ENCODE data around the gene RHOA. TPM values are rescaled to one million over a fixed set of nuclear protein-coding genes. Genes with fewer than 3 reads are reported as not detected.
A peak's percentile ranks its signal among the peaks of the same experiment; 100 is the strongest.

The RHOA gene
- 100 to 1,000 TPM; 380 to 521 (median 480) TPM for total RNA-seq

GRCh38 chr3:49411968-49412631 is at the start of gene RHOA, which contains the start of gene TCTA:
RHOA (minus strand) TSS chr3:49411976; CDS start chr3:49375589, 36,387 bp downstream.
TCTA (plus strand) TSS chr3:49412423; CDS start chr3:49412427, 4 bp downstream.
- TF ChIP-seq POLR2AphosphoS5 (IDR thresholded peaks at IDR 0.05): peak; percentile 100
- TF ChIP-seq EP300 (IDR thresholded peaks at IDR 0.05): no peak
- TF ChIP-seq POLR2A (IDR thresholded peaks at IDR 0.05; ENCODE audit: low read depth): peak; percentile 95
- TF ChIP-seq, protein P1, sequence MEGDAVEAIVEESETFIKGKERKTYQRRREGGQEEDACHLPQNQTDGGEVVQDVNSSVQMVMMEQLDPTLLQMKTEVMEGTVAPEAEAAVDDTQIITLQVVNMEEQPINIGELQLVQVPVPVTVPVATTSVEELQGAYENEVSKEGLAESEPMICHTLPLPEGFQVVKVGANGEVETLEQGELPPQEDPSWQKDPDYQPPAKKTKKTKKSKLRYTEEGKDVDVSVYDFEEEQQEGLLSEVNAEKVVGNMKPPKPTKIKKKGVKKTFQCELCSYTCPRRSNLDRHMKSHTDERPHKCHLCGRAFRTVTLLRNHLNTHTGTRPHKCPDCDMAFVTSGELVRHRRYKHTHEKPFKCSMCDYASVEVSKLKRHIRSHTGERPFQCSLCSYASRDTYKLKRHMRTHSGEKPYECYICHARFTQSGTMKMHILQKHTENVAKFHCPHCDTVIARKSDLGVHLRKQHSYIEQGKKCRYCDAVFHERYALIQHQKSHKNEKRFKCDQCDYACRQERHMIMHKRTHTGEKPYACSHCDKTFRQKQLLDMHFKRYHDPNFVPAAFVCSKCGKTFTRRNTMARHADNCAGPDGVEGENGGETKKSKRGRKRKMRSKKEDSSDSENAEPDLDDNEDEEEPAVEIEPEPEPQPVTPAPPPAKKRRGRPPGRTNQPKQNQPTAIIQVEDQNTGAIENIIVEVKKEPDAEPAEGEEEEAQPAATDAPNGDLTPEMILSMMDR (IDR thresholded peaks at IDR 0.05): no peak
- Histone ChIP-seq H3K9me3 (no peaks in the 10 kb centered on the region), H3K27ac (replicated peaks in 1 of 4) (peak within 1 kb of the TSS; percentile 96 to 100 (median 98)), H3K4me3 (peak within 1 kb of the TSS; percentile 74 to 98 (median 90)), H3K4me1 (peaks cover 59 to 76% (median 72%) of the 10 kb centered on the region in 4 donors), H3K36me3 (peaks cover 2 to 31% (median 27%) of the 10 kb centered on the region in 4 donors), H3K27me3 (no peaks in the 10 kb centered on the region)
- intact Hi-C loops (cut with DNase I): loop anchor here (1.0 to 5.0 kb wide), 2 partner anchors 55 to 72 kb away; partner anchors contain the start of genes GPX1 and USP4
- DNase-seq (ENCODE audit: extremely low spot score): peak; percentile 100
- WGBS: 0% methylated on average over 16 of the region's 62 CpGs

- 77% methylated on average over 4 of the region's 4 CpGs for WGBS
- intact Hi-C loops (cut with DNase I): no loop called here
- DNase-seq (ENCODE audit: extremely low spot score): no peak
- H3K27ac ChIP-seq (replicated peaks in 1 of 4): no peak overlapping the region
- H3K27me3 ChIP-seq: no peaks in the 10 kb centered on the region
- H3K9me3 ChIP-seq: no peaks in the 10 kb centered on the region
- peaks cover 8 to 26% (median 12%) of the 10 kb centered on the region in 4 donors for H3K4me1 ChIP-seq
- no peak for TF ChIP-seq EP300 (IDR thresholded peaks at IDR 0.05)
- TF ChIP-seq, protein P1 (IDR thresholded peaks at IDR 0.05): no peak
- TF ChIP-seq POLR2AphosphoS5 (IDR thresholded peaks at IDR 0.05): no peak
- TF ChIP-seq POLR2A (IDR thresholded peaks at IDR 0.05; ENCODE audit: low read depth): no peak
- H3K4me3 ChIP-seq: no peak overlapping the region
- H3K36me3 ChIP-seq: no peaks in the 10 kb centered on the region
These were observed 49.2 kb upstream of the RHOA start for GRCh38 chr3:49460956-49461355.

DNA sequence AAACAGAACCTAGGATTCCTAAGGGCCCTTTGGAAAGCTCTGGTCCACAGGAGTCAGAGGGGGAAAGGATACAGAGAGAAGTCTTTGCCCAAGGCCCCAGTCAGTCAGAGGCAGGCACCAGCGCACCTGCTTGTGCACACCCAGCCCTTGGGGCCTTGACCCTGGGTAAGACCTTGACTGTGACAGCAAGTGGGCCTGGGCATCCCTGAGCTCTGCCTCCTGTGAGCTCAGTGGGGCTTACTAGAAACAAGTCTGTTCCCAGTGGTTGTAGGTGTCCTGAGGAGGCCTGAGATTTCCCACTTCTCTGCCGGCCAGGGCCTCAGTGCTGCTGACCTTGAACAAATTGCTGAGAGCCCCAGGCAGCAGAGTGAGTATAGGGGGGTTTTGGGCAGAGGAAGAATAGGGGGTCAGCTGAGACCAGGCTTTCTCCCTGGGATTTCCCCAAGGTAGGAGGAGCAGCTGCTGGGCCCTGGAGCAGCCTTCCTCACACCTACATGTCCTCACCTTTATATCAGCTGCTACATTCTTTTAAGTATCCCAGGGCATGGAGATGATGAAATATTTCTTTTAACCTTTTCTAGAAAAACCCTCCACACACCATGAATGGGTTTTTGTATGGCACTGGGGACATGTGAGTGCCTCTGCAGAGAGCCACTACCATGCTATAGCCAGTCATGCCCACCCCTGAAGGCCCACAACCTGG is 48.6 kb upstream of the RHOA start:
- Histone ChIP-seq H3K27me3 (no peaks in the 10 kb centered on the region), H3K4me3 (no peak overlapping the region), H3K27ac (replicated peaks in 1 of 4) (no peak overlapping the region), H3K4me1 (peaks cover 10 to 22% (median 10%) of the 10 kb centered on the region in 4 donors), H3K9me3 (no peaks in the 10 kb centered on the region), H3K36me3 (no peaks in the 10 kb centered on the region)
- WGBS: 100% methylated on average over 1 of the region's 2 CpGs
- intact Hi-C loops (cut with DNase I): no loop called here
- no peak for DNase-seq (ENCODE audit: extremely low spot score)
- TF ChIP-seq, protein P1 (IDR thresholded peaks at IDR 0.05): no peak
- TF ChIP-seq POLR2A (IDR thresholded peaks at IDR 0.05; ENCODE audit: low read depth): no peak
- no peak for TF ChIP-seq EP300 (IDR thresholded peaks at IDR 0.05)
- TF ChIP-seq POLR2AphosphoS5 (IDR thresholded peaks at IDR 0.05): no peak

DNA sequence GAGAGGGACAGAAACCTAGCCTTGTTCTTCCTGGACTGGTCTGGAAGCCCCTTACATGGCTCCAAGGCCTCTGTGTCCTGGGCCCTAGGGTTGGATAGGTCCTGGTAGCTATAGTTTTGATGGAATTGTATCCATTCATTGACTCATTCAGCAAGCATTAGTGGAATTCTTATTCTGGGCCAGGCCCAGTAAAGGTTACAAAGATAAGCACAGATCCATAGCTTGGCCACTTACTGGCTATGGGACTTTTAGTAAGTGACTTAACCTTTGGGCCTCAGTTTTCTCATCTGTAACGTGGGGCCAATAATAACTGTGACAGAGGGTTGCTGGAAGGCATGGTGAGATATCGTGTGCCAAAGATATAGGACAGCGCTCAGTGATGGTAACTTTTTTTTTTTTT is 44.7 kb upstream of the RHOA start:
- no peaks in the 10 kb centered on the region for H3K36me3 ChIP-seq
- TF ChIP-seq, protein P1 (IDR thresholded peaks at IDR 0.05): no peak
- TF ChIP-seq EP300 (IDR thresholded peaks at IDR 0.05): no peak
- TF ChIP-seq POLR2AphosphoS5 (IDR thresholded peaks at IDR 0.05): no peak
- no peak for TF ChIP-seq POLR2A (IDR thresholded peaks at IDR 0.05; ENCODE audit: low read depth)
- WGBS: no CpG with 5 or more reads among the region's 3 CpGs
- H3K4me3 ChIP-seq: no peak overlapping the region
- H3K27ac ChIP-seq (replicated peaks in 1 of 4): no peak overlapping the region
- DNase-seq (ENCODE audit: extremely low spot score): no peak
- no peaks in the 10 kb centered on the region for H3K9me3 ChIP-seq
- intact Hi-C loops (cut with DNase I): no loop called here
- peaks cover 11 to 19% (median 15%) of the 10 kb centered on the region in 4 donors for H3K4me1 ChIP-seq
- no peaks in the 10 kb centered on the region for H3K27me3 ChIP-seq
